Gastroesophageal sphincter (tissue), 3 donors: ENCODE results near the gene STX4.

Source experiments
- CTCF ChIP-seq, 4 experiments: fragments of 200-600 bp in 2 of 4; fragments of 450-650 bp in 2 of 4; sonication (generic) in 1 of 4; IDR thresholded peaks; one replicate each; pipeline ENCODE4 v1.5.1; 2017 to 2019; ENCODE audit warnings: antibody characterized with exemption in 4 of 4, mild to moderate bottlenecking in 2 of 4, moderate library complexity in 2 of 4
- EP300 ChIP-seq: sonication (generic); formaldehyde crosslinking; IDR thresholded peaks from one replicate; pipeline ENCODE4 v1.6.1; 2017; ENCODE audit warnings: antibody characterized with exemption, mild to moderate bottlenecking

DNA sequence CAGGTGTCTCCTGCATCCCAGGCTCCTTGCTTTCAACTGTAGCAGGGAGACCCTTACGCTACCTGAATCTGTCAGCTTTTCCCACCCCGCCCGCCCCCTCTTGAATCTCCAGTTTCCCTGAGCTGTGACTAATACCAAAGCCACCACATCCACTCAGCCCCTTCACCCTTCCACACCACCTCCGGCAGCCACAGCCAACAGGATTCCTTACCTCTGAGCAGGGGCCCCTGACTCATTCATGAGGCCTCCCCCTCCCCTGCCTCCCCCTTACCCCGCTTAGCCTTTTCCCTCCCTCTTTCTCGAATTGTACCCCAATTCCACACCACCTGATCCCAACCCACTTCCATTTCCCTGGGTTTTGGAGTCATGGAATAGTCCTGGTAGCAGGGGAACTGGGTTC lies 25.2 kb upstream of the STX4 start:
- TF ChIP-seq CTCF (IDR thresholded peaks at IDR 0.05), result no peak
- TF ChIP-seq EP300, result no peak
